DOHH2 (cell line): Measurements from ENCODE around the gene DDX4.
"Not testable (repeated sequence)": the region's sequence is repeated elsewhere in the genome, so short reads cannot be mapped to it uniquely, and the experiment has no call there.

Experiments used
- H3F3A ChIP-seq: fragments of 200-600 bp; sonication (generic), shearing (Covaris generic); 2 replicates; pipeline ENCODE4 v1.6.0; 2016; ENCODE audit warnings: antibody characterized with exemption, mild to moderate bottlenecking; ENCODE audit not compliant: control insufficient read depth, insufficient read depth
- H3K27ac ChIP-seq: fragments of 200-600 bp; sonication (generic); 2 replicates; pipeline ENCODE4 v1.5.1; 2014; ENCODE audit warnings: low read depth, mild to moderate bottlenecking, low read length, moderate library complexity
- H3K27me3 ChIP-seq: fragments of 200-600 bp; sonication (generic); 2 replicates; pipeline ENCODE4 v1.6.1; 2014; ENCODE audit warnings: mild to moderate bottlenecking, low read length, mixed read lengths; ENCODE audit not compliant: control insufficient read depth
- H3K36me3 ChIP-seq: fragments of 200-600 bp; sonication (generic); 2 replicates; pipeline ENCODE4 v1.6.1; 2014; ENCODE audit warnings: mild to moderate bottlenecking, low read length, moderate library complexity, mixed read lengths; ENCODE audit not compliant: control insufficient read depth
- H3K4me1 ChIP-seq: fragments of 200-600 bp; sonication (generic); 2 replicates; pipeline ENCODE4 v1.6.1; 2014; ENCODE audit warnings: mild to moderate bottlenecking, low read length, mixed read lengths; ENCODE audit not compliant: control insufficient read depth
- H3K4me2 ChIP-seq: fragments of 200-600 bp; sonication (generic); 2 replicates; pipeline ENCODE4 v1.6.0; 2014; ENCODE audit warnings: mild to moderate bottlenecking, low read length, moderate library complexity
- H3K4me3 ChIP-seq: fragments of 200-600 bp; sonication (generic); 2 replicates; pipeline ENCODE4 v1.5.1; 2014; ENCODE audit warnings: mild to moderate bottlenecking, low read length, mixed read lengths
- H3K79me2 ChIP-seq: fragments of 200-600 bp; sonication (generic); 2 replicates; pipeline ENCODE4 v1.6.1; 2014; ENCODE audit warnings: mild to moderate bottlenecking, low read length, mixed read lengths; ENCODE audit not compliant: control insufficient read depth
- H3K9me2 ChIP-seq: fragments of 200-600 bp; sonication (generic); replicated peaks from 2 replicates; pipeline ENCODE4 v1.6.1; 2014; ENCODE audit warnings: mild to moderate bottlenecking, low read length, mixed read lengths; ENCODE audit not compliant: control insufficient read depth
- H3K9me3 ChIP-seq: fragments of 200-600 bp; sonication (generic); 2 replicates; pipeline ENCODE4 v1.6.1; 2014; ENCODE audit warnings: antibody characterized with exemption, low read length, mixed read lengths; ENCODE audit not compliant: control insufficient read depth, insufficient read depth
- H4K20me1 ChIP-seq: fragments of 200-600 bp; sonication (generic); 2 replicates; pipeline ENCODE4 v1.6.0; 2014; ENCODE audit warnings: low read depth, mild to moderate bottlenecking, antibody characterized with exemption, low read length, moderate library complexity; ENCODE audit not compliant: control insufficient read depth, insufficient read depth
- CTCF ChIP-seq: fragments of 200-600 bp; sonication (generic); IDR thresholded peaks from one replicate; pipeline ENCODE4 v1.5.1; 2014; ENCODE audit warnings: antibody characterized with exemption, mild to moderate bottlenecking, low read depth, low read length; ENCODE audit not compliant: poor library complexity, severe bottlenecking
- EZH2phosphoT487 ChIP-seq: fragments of 200-600 bp; sonication (generic); IDR thresholded peaks from 2 replicates; pipeline ENCODE4 v1.6.1; 2017; ENCODE audit warnings: borderline replicate concordance, mild to moderate bottlenecking, antibody characterized with exemption, low read length, moderate library complexity, mixed read lengths

The DDX4 gene

GRCh38 chr5:55758231-55758630 is 20.4 kb downstream of the DDX4 start:
- Histone ChIP-seq H3K79me2 (no peaks in the 10 kb centered on the region), H3K27me3 (no peaks in the 10 kb centered on the region), H3F3A (no peaks in the 10 kb centered on the region), H3K4me1 (peaks cover 9% of the 10 kb centered on the region), H3K36me3 (no peaks in the 10 kb centered on the region), H3K4me3 (no peak overlapping the region), H3K9me2 (no peaks in the 10 kb centered on the region), H3K4me2 (no peak overlapping the region), H3K27ac (no peak overlapping the region), H4K20me1 (no peaks in the 10 kb centered on the region), H3K9me3 (no peaks in the 10 kb centered on the region)
- TF ChIP-seq CTCF = no peak
- no peak for TF ChIP-seq EZH2phosphoT487

- TF ChIP-seq EZH2phosphoT487 (no peak), CTCF (no peak)
- H3K4me1 ChIP-seq = peaks cover 13% of the 10 kb centered on the region
- no peaks in the 10 kb centered on the region for H3K9me2 ChIP-seq
- H3K4me3 ChIP-seq = no peak overlapping the region
- H3K27me3 ChIP-seq = no peaks in the 10 kb centered on the region
- H3F3A ChIP-seq = no peaks in the 10 kb centered on the region
- H3K4me2 ChIP-seq = no peak overlapping the region
- no peaks in the 10 kb centered on the region for H3K9me3 ChIP-seq
- H3K27ac ChIP-seq = no peak overlapping the region
- H3K79me2 ChIP-seq = no peaks in the 10 kb centered on the region
- no peaks in the 10 kb centered on the region for H4K20me1 ChIP-seq
- H3K36me3 ChIP-seq = no peaks in the 10 kb centered on the region
Measured at GRCh38 chr5:55758714-55759113, 20.9 kb downstream of the DDX4 start.

GRCh38 chr5:55761721-55762120 is 23.9 kb downstream of the DDX4 start:
- not testable (repeated sequence) for H3K27ac ChIP-seq, H3K9me3 ChIP-seq, H3K36me3 ChIP-seq, H3F3A ChIP-seq, H3K9me2 ChIP-seq, H4K20me1 ChIP-seq, H3K27me3 ChIP-seq, H3K79me2 ChIP-seq, H3K4me3 ChIP-seq
- peaks cover 23% of the 10 kb centered on the region for H3K4me1 ChIP-seq
- peak overlapping the region; percentile 16 for H3K4me2 ChIP-seq

GRCh38 chr5:55763746-55764420 is 26.0 kb downstream of the DDX4 start:
- Histone ChIP-seq H3K4me1 (peaks cover 23% of the 10 kb centered on the region), H3K36me3 (no peaks in the 10 kb centered on the region), H3K27ac (no peak overlapping the region), H4K20me1 (no peaks in the 10 kb centered on the region), H3F3A (no peaks in the 10 kb centered on the region), H3K4me3 (peak overlapping the region; percentile 6; the same call in 1 of the 2 replicates), H3K4me2 (peak overlapping the region; percentile 36), H3K9me3 (no peaks in the 10 kb centered on the region), H3K27me3 (no peaks in the 10 kb centered on the region), H3K9me2 (no peaks in the 10 kb centered on the region), H3K79me2 (no peaks in the 10 kb centered on the region)
- no peak for TF ChIP-seq EZH2phosphoT487
- no peak for TF ChIP-seq CTCF
